ENCODE data around the gene RGSL1.

RGSL1 gene

GRCh38 chr1:182450087-182450486, at the start of gene RGSL1:
Gene RGSL1 (plus strand): TSS chr1:182450146. CDS start chr1:182450166, 20 bp downstream.
- no peak for TF ChIP-seq EZH2 (IDR thresholded peaks at IDR 0.05; ENCODE audit: borderline replicate concordance, low read depth, low read length, severe bottlenecking)
- TF ChIP-seq, protein P1, sequence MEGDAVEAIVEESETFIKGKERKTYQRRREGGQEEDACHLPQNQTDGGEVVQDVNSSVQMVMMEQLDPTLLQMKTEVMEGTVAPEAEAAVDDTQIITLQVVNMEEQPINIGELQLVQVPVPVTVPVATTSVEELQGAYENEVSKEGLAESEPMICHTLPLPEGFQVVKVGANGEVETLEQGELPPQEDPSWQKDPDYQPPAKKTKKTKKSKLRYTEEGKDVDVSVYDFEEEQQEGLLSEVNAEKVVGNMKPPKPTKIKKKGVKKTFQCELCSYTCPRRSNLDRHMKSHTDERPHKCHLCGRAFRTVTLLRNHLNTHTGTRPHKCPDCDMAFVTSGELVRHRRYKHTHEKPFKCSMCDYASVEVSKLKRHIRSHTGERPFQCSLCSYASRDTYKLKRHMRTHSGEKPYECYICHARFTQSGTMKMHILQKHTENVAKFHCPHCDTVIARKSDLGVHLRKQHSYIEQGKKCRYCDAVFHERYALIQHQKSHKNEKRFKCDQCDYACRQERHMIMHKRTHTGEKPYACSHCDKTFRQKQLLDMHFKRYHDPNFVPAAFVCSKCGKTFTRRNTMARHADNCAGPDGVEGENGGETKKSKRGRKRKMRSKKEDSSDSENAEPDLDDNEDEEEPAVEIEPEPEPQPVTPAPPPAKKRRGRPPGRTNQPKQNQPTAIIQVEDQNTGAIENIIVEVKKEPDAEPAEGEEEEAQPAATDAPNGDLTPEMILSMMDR (IDR thresholded peaks at IDR 0.05; ENCODE audit: borderline replicate concordance, extremely low read depth, low read length, poor library complexity, severe bottlenecking) = no peak
- H4K20me1 ChIP-seq (ENCODE audit: insufficient read depth, low read length) = no peaks in the 10 kb centered on the region
- no peak for ATAC-seq (ENCODE audit: insufficient read depth, low read depth)
- H3K27ac ChIP-seq (ENCODE audit: low read length) = no peak within 1 kb of the TSS
- H3K36me3 ChIP-seq (ENCODE audit: insufficient read depth, low read length) = no peaks in the 10 kb centered on the region
- no peak within 1 kb of the TSS for H3K4me2 ChIP-seq (ENCODE audit: insufficient read depth, low read length)
- no peaks in the 10 kb centered on the region for H3K79me2 ChIP-seq (ENCODE audit: insufficient read depth, low read length)
- H3K9ac ChIP-seq (ENCODE audit: low read depth, low read length) = no peak within 1 kb of the TSS
- DNase-seq = no peak
- no peak within 1 kb of the TSS for H2AFZ ChIP-seq (ENCODE audit: low read depth, low read length)
- peaks cover 26% of the 10 kb centered on the region for H3K4me1 ChIP-seq (ENCODE audit: insufficient read depth, low read length)
- H3K27me3 ChIP-seq (ENCODE audit: insufficient read depth, low read length, poor library complexity) = no peaks in the 10 kb centered on the region
- no peaks in the 10 kb centered on the region for H3K9me3 ChIP-seq (ENCODE audit: insufficient read depth, low read length, severe bottlenecking)
- no peak within 1 kb of the TSS for H3K4me3 ChIP-seq (ENCODE audit: low read depth in 1 of 2, low read length in 2 of 2)

- DNase-seq = no peak
These were observed 49.4 kb upstream of the RGSL1 start, which contains the start of gene TEDDM1 for GRCh38 chr1:182400567-182400966. Gene TEDDM1 (minus strand): TSS chr1:182400667. CDS start chr1:182400485, 182 bp downstream.

DNA sequence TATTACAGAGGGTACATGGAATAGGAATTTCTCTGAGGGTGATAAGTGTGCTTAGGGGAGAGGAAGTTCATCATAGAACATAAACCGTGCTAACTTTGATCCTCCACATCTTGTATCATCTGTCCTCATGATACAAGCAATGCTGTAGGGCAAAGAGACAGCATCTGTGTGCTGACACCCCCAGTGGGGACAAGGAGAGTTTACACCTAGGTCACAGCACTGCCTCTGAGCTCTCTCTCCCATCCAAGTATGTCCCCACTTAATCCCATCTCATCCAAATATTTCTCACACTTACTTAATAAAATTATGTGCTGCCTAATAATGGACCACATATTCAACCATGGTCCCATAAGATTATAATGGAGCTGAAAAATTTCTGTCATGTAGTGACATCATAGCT, 45.2 kb upstream of the RGSL1 start:
- Histone ChIP-seq H3K9me3 (ENCODE audit: insufficient read depth, low read length, severe bottlenecking) (peaks cover 10% of the 10 kb centered on the region), H3K4me1 (ENCODE audit: insufficient read depth, low read length) (no peaks in the 10 kb centered on the region), H3K4me2 (ENCODE audit: insufficient read depth, low read length) (no peak overlapping the region), H3K79me2 (ENCODE audit: insufficient read depth, low read length) (no peaks in the 10 kb centered on the region), H4K20me1 (ENCODE audit: insufficient read depth, low read length) (no peaks in the 10 kb centered on the region), H3K4me3 (ENCODE audit: low read depth in 1 of 2, low read length in 2 of 2) (no peak overlapping the region), H3K27ac (ENCODE audit: low read length) (no peak overlapping the region), H3K27me3 (ENCODE audit: insufficient read depth, low read length, poor library complexity) (no peaks in the 10 kb centered on the region), H3K9ac (ENCODE audit: low read depth, low read length) (no peak overlapping the region), H2AFZ (ENCODE audit: low read depth, low read length) (no peak overlapping the region), H3K36me3 (ENCODE audit: insufficient read depth, low read length) (no peaks in the 10 kb centered on the region)
- no peak for DNase-seq
- TF ChIP-seq, protein P1 (IDR thresholded peaks at IDR 0.05; ENCODE audit: borderline replicate concordance, extremely low read depth, low read length, poor library complexity, severe bottlenecking) = peak; percentile 37
- no peak for TF ChIP-seq EZH2 (IDR thresholded peaks at IDR 0.05; ENCODE audit: borderline replicate concordance, low read depth, low read length, severe bottlenecking)
- peak; percentile 72; the same call in 2 of the 3 replicates for ATAC-seq (ENCODE audit: insufficient read depth, low read depth)

More at GRCh38 chr1:182400567-182400966, 49.4 kb upstream of the RGSL1 start, which contains the start of gene TEDDM1:
- H3K9ac ChIP-seq (ENCODE audit: low read depth, low read length) = no peak within 1 kb of the TSS
- no peak for TF ChIP-seq EZH2 (IDR thresholded peaks at IDR 0.05; ENCODE audit: borderline replicate concordance, low read depth, low read length, severe bottlenecking)
- TF ChIP-seq, protein P1 (IDR thresholded peaks at IDR 0.05; ENCODE audit: borderline replicate concordance, extremely low read depth, low read length, poor library complexity, severe bottlenecking) = no peak
- no peaks in the 10 kb centered on the region for H3K27me3 ChIP-seq (ENCODE audit: insufficient read depth, low read length, poor library complexity)
- no peak within 1 kb of the TSS for H3K4me3 ChIP-seq (ENCODE audit: low read depth in 1 of 2, low read length in 2 of 2)
- ATAC-seq (ENCODE audit: insufficient read depth, low read depth) = no peak
- no peaks in the 10 kb centered on the region for H4K20me1 ChIP-seq (ENCODE audit: insufficient read depth, low read length)
- no peaks in the 10 kb centered on the region for H3K79me2 ChIP-seq (ENCODE audit: insufficient read depth, low read length)
- peaks cover 5% of the 10 kb centered on the region for H3K9me3 ChIP-seq (ENCODE audit: insufficient read depth, low read length, severe bottlenecking)
- no peaks in the 10 kb centered on the region for H3K36me3 ChIP-seq (ENCODE audit: insufficient read depth, low read length)
- peaks cover 9% of the 10 kb centered on the region; the same call in 1 of the 2 replicates for H3K4me1 ChIP-seq (ENCODE audit: insufficient read depth, low read length)
- H3K4me2 ChIP-seq (ENCODE audit: insufficient read depth, low read length) = no peak within 1 kb of the TSS
- no peak within 1 kb of the TSS for H3K27ac ChIP-seq (ENCODE audit: low read length)
- no peak within 1 kb of the TSS for H2AFZ ChIP-seq (ENCODE audit: low read depth, low read length)

All from DND-41 (cell line).